GM15510 (cell line): ENCODE results near the gene LACRT.

Source experiments
- POLR2A ChIP-seq: IDR thresholded peaks from 3 replicates; pipeline ENCODE4 v1.6.1; 2011; ENCODE audit warnings: borderline replicate concordance; ENCODE audit not compliant: insufficient read length; ENCODE audit errors: extremely low read depth

LACRT gene

GRCh38 chr12:54588890-54589267 lies 45.8 kb downstream of the LACRT start:
- TF ChIP-seq POLR2A: no peak

GRCh38 chr12:54588110-54588889 lies 46.4 kb downstream of the LACRT start, which contains the start of gene PPP1R1A:
Gene PPP1R1A, minus strand, starts transcription at chr12:54588659. Its CDS starts 171 bp downstream, at chr12:54588488.
- TF ChIP-seq POLR2A: no peak

GRCh38 chr12:54587315-54587873 lies 47.3 kb downstream of the LACRT start:
- no peak for TF ChIP-seq POLR2A

- TF ChIP-seq POLR2A: no peak
Observed at GRCh38 chr12:54586620-54587019, 48.1 kb downstream of the LACRT start.

GRCh38 chr12:54585243-54585642 lies 49.5 kb downstream of the LACRT start:
- TF ChIP-seq POLR2A: no peak

- TF ChIP-seq POLR2A: no peak
Observed at GRCh38 chr12:54584128-54584527, 50.6 kb downstream of the LACRT start.

GRCh38 chr12:54583726-54584125 lies 51.0 kb downstream of the LACRT start:
- no peak for TF ChIP-seq POLR2A

GRCh38 chr12:54581412-54581811 lies 53.3 kb downstream of the LACRT start:
- no peak for TF ChIP-seq POLR2A
